Chondrocyte (in vitro differentiated cells): ENCODE measurements around the gene DGKG. TPM values are rescaled to one million over a fixed set of nuclear protein-coding genes. Genes with fewer than 3 reads are reported as not detected.

Source experiments
- DNase-seq: peaks from one replicate; pipeline ENCODE4 v3.0.0; 2021; ENCODE audit warnings: mixed read lengths, low spot score
- H3K27ac Mint-ChIP-seq: one replicate; pipeline ENCODE4 v1.8.0; 2021; ENCODE audit warnings: mild to moderate bottlenecking, moderate library complexity, mixed read lengths; ENCODE audit not compliant: unreplicated experiment
- H3K27me3 Mint-ChIP-seq: 2 replicates; pipeline ENCODE4 v1.8.0; 2021; ENCODE audit warnings: low read depth, mixed read lengths
- H3K36me3 Mint-ChIP-seq: 2 replicates; pipeline ENCODE4 v1.8.0; 2021; ENCODE audit warnings: low read depth, mixed read lengths
- H3K4me1 Mint-ChIP-seq: 2 replicates; pipeline ENCODE4 v1.8.0; 2021; ENCODE audit warnings: low read depth, mild to moderate bottlenecking, mixed read lengths
- H3K4me3 Mint-ChIP-seq: one replicate; pipeline ENCODE4 v1.8.0; 2021; ENCODE audit warnings: mild to moderate bottlenecking, moderate library complexity, mixed read lengths; ENCODE audit not compliant: unreplicated experiment
- H3K9me3 Mint-ChIP-seq: 2 replicates; pipeline ENCODE4 v1.8.0; 2021; ENCODE audit warnings: low read depth, mixed read lengths
- total RNA-seq: library from RNA; stranded (reverse); gene quantifications from 3 replicates; pipeline ENCODE4 v1.2.1, GENCODE V29; 2021
- TF ChIP-seq, protein P1 (sequence below): fragments of 200-600 bp; sonication (generic); IDR thresholded peaks from 2 replicates; pipeline ENCODE4 v1.5.0; 2021; ENCODE audit warnings: antibody characterized with exemption, mild to moderate bottlenecking, moderate library complexity

The DGKG gene
- total RNA-seq, 1 donor from 2014 or later = 1.6 TPM

DNA sequence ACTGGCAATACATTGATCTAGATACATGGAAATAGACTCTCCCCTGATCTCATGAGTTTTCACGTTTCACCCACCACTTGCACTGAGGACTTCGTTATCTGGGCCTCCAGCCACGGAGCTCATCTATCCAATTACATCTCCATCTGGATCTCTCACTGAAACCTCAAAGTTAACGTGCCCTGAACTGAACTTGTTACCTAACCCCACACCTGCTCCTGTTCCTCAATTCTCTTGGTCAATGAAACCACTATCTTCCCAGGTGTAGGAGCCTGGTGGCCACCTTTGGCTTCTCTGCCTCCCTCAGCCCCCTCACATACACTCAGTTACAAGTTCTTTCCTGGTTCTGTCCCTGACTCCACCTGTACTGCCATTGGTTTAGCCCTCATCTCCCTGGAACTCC is 9.7 kb downstream of the DGKG start:
- TF ChIP-seq, protein P1, sequence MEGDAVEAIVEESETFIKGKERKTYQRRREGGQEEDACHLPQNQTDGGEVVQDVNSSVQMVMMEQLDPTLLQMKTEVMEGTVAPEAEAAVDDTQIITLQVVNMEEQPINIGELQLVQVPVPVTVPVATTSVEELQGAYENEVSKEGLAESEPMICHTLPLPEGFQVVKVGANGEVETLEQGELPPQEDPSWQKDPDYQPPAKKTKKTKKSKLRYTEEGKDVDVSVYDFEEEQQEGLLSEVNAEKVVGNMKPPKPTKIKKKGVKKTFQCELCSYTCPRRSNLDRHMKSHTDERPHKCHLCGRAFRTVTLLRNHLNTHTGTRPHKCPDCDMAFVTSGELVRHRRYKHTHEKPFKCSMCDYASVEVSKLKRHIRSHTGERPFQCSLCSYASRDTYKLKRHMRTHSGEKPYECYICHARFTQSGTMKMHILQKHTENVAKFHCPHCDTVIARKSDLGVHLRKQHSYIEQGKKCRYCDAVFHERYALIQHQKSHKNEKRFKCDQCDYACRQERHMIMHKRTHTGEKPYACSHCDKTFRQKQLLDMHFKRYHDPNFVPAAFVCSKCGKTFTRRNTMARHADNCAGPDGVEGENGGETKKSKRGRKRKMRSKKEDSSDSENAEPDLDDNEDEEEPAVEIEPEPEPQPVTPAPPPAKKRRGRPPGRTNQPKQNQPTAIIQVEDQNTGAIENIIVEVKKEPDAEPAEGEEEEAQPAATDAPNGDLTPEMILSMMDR = no peak
- no peak overlapping the region for H3K4me3 Mint-ChIP-seq
- H3K27me3 Mint-ChIP-seq = peaks cover 3% of the 10 kb centered on the region
- no peak for DNase-seq
- H3K36me3 Mint-ChIP-seq = peaks cover 2% of the 10 kb centered on the region
- peaks cover 9% of the 10 kb centered on the region for H3K4me1 Mint-ChIP-seq
- no peak overlapping the region for H3K27ac Mint-ChIP-seq
- H3K9me3 Mint-ChIP-seq = no peaks in the 10 kb centered on the region

DNA sequence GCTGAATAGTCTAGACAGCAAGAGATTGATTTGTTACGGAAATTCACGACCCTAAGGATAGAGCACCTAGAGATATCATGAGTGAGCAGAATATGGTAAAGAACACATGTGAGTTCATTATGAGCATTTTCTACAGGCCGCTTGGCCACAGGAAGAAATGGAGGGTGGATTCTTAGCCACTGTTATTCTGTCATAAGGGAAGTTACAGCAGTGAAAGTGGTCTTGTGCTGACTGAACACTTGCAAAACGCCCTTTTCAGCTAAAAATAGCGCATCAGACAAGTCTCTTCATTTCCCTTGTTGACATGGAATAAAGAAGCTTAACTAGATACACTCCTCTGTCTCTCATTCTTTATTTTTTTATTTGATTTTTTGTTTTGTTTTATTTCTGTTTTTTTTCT is 19.8 kb downstream of the DGKG start:
- Mint-ChIP-seq H3K9me3 (peaks cover 3% of the 10 kb centered on the region), H3K4me1 (peaks cover 7% of the 10 kb centered on the region), H3K27ac (no peak overlapping the region), H3K4me3 (no peak overlapping the region), H3K27me3 (peaks cover 19% of the 10 kb centered on the region), H3K36me3 (no peaks in the 10 kb centered on the region)
- no peak for DNase-seq
- TF ChIP-seq, protein P1 = no peak

DNA sequence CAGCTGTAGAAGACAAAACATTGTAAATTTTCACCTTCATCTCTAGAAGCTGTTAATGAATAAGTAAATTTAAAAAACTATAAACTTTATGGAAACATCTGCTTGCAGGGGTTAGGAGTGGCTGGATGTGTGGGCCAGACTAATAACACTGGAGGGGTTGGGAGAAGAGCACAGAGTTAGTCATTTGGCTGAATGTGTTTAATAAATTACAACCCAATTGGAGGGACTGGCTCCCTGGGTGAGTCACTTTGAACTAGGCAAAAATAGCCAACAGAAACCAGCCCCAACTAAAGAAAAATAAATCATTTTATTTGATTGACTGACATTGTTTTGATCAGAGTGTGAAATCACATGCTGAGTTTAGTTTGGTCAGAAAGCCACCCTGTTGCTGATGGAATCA is 21.8 kb downstream of the DGKG start:
- Mint-ChIP-seq H3K36me3 (no peaks in the 10 kb centered on the region), H3K27me3 (peaks cover 29% of the 10 kb centered on the region), H3K4me3 (no peak overlapping the region), H3K9me3 (peaks cover 3% of the 10 kb centered on the region), H3K27ac (no peak overlapping the region), H3K4me1 (peaks cover 7% of the 10 kb centered on the region)
- DNase-seq = no peak
- TF ChIP-seq, protein P1 = no peak

DNA sequence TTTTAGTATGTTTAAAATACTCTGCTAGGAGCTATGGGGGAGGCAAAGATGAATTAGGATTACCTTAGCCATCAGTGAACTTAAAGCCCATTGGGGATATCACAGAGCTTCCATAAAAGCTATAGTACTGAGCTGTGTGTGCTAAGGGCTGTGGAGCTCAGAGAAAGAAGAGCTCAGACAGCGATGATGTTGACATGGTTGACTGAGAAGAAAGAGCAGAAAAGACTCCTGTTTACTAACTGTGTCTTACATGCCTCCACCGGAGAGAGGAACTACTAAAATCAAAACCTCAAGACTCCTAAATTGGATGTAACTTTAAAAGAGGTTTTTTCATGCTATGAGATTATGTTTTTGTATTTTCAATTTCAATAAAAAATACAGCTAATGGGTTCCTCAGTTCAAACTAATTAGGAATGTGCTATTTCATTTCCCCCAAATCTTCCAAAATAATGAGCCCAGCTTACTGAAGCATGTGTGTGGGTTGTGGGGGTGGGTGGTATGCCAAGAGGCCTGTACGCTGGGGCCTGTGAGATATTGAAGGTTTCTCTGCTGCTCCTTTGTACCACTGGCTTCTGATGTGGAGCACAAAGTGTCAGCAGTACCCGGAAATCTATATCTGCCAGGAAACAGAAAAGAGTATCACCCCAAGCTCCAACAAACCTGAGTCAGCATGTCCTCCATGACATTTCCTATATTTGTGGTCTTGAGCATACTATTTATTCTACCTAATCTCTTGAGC is 22.7 kb downstream of the DGKG start:
- TF ChIP-seq, protein P1 = no peak
- peaks cover 28% of the 10 kb centered on the region for H3K27me3 Mint-ChIP-seq
- H3K36me3 Mint-ChIP-seq = no peaks in the 10 kb centered on the region
- peaks cover 7% of the 10 kb centered on the region for H3K4me1 Mint-ChIP-seq
- no peak for DNase-seq
- no peak overlapping the region for H3K4me3 Mint-ChIP-seq
- no peak overlapping the region for H3K27ac Mint-ChIP-seq
- H3K9me3 Mint-ChIP-seq = peaks cover 3% of the 10 kb centered on the region

DNA sequence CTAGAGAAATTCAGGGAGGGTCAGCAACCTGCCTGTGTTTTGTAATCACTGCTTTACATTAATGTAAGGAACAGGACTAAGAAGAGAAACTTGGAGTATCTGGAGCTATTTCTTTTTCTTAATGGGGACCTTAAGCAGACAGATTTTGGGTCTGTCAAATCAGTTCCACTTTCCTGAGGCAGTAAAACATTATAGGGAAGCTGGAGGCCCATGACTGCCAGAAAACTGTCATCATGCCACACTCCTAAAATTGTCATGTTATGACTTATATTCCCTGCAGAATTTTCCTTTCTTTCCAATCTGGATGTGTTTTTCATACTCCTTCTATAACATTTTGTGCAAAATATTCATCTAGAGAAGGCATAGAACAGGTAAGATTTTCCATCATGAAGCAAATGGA is 28.8 kb downstream of the DGKG start:
- Mint-ChIP-seq H3K4me1 (no peaks in the 10 kb centered on the region), H3K36me3 (no peaks in the 10 kb centered on the region), H3K9me3 (no peaks in the 10 kb centered on the region), H3K4me3 (no peak overlapping the region), H3K27ac (no peak overlapping the region), H3K27me3 (peaks cover 43% of the 10 kb centered on the region)
- DNase-seq = no peak
- TF ChIP-seq, protein P1 = no peak
